ENCODE measurements around the gene FA2H. TPM values are rescaled to one million over a fixed set of nuclear protein-coding genes. Genes with fewer than 3 reads are reported as not detected.

FA2H gene
- total and polyA plus RNA-seq, 2 of the 13 experiments (the other 11 are each of a cell fraction or from before 2014, with no cell fraction given) = 0.20 TPM; not detected in 1

GRCh38 chr16:74813109-74813641 lies 38.6 kb upstream of the FA2H start (continued):
- TF ChIP-seq FOXJ3 (CRISPR knock-in tag; IDR thresholded peaks at IDR 0.05; ENCODE audit: borderline replicate concordance) = no peak
- TF ChIP-seq ZNF574 (CRISPR knock-in tag; IDR thresholded peaks at IDR 0.05) = peak; percentile 80
- TF ChIP-seq ZBTB25 (CRISPR knock-in tag; IDR thresholded peaks at IDR 0.05) = peak; percentile 81; the same call in 1 of the 2 replicates
- no peak; the same call in 1 of the 2 replicates for TF ChIP-seq TOE1 (CRISPR knock-in tag; IDR thresholded peaks at IDR 0.05)
- TF ChIP-seq RFX3 (CRISPR knock-in tag; IDR thresholded peaks at IDR 0.05) = no peak
- TF ChIP-seq ZNF710 (CRISPR knock-in tag; IDR thresholded peaks at IDR 0.05; ENCODE audit: borderline replicate concordance) = no peak
- no peak for TF ChIP-seq ZNF557 (CRISPR knock-in tag; IDR thresholded peaks at IDR 0.05)
- TF ChIP-seq ZBTB33 (CRISPR knock-in tag; IDR thresholded peaks at IDR 0.05) = peak; percentile 78
- no peak for TF ChIP-seq GRHL1 (CRISPR knock-in tag; conservative IDR thresholded peaks at IDR 0.05)
- TF ChIP-seq JUND (CRISPR knock-in tag; IDR thresholded peaks at IDR 0.05) = no peak
- peak; percentile 80 for TF ChIP-seq BORCS8-MEF2B (CRISPR knock-in tag; IDR thresholded peaks at IDR 0.05)
- peak; percentile 68; the same call in 1 of the 2 replicates for TF ChIP-seq KLF9 (CRISPR knock-in tag; IDR thresholded peaks at IDR 0.05; ENCODE audit: low read depth)
- TF ChIP-seq ZNF83 (CRISPR knock-in tag; IDR thresholded peaks at IDR 0.05; ENCODE audit: borderline replicate concordance) = peak; percentile 66; the same call in 1 of the 2 replicates
- peak; percentile 53; the same call in 1 of the 2 replicates for TF ChIP-seq HINFP (CRISPR knock-in tag; IDR thresholded peaks at IDR 0.05; ENCODE audit: low read depth)
- TF ChIP-seq SNAPC5 (CRISPR knock-in tag; IDR thresholded peaks at IDR 0.05; ENCODE audit: borderline replicate concordance) = no peak
- peak; percentile 38 for TF ChIP-seq ASH2L (IDR thresholded peaks at IDR 0.05; ENCODE audit: insufficient read length, low read depth, low read length)
- peak; percentile 88; the same call in 1 of the 2 replicates for TF ChIP-seq SSRP1 (CRISPR knock-in tag; IDR thresholded peaks at IDR 0.05)
- no peak; the same call in 1 of the 2 replicates for TF ChIP-seq GFI1 (CRISPR knock-in tag; IDR thresholded peaks at IDR 0.05; ENCODE audit: borderline replicate concordance)
